Measurements from ENCODE around the gene RASA2.

DNA sequence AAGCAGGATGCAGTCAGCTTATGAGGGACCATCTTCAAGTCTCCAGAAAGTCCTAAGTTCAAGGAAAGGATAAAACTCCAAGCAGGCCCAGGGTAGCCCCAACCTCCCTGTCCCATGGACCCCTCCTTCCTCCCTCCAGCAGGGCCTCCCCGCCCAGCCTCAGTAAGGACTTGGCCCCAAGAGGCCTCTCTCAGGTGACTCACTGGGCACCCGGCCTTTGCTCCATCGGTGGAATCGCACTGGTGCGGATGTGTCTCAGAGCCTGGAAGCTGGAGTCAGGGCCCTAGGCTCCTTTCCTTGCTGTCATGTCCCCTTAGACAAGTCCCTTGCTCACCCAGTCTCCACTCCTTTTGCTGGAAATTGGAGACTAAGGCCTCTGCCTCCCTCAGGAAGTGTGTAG, 136.9 kb downstream of the RASA2 start:
- TF ChIP-seq TAF1 (IDR thresholded peaks at IDR 0.05; ENCODE audit: low read depth, low read length) = no peak
- no peak for TF ChIP-seq POLR2AphosphoS5 (IDR thresholded peaks at IDR 0.05; ENCODE audit: low read depth, low read length)
